Fibroblast of lung (primary cell): ENCODE results near the gene TTF1.

Source experiments
- CTCF ChIP-seq, 2 donors: IDR thresholded peaks in 1 of 2; conservative IDR thresholded peaks in 1 of 2; 1 replicate in 1 of 2; 2 replicates in 1 of 2; pipeline ENCODE4 v1.5.1; 2011 to 2012; ENCODE audit warnings: low read length in 2 of 2, control low read depth in 1 of 2, inconsistent platforms in 1 of 2, low read depth in 1 of 2, mild to moderate bottlenecking in 1 of 2
- EZH2 ChIP-seq: IDR thresholded peaks from 2 replicates; pipeline ENCODE4 v1.5.1; 2012; ENCODE audit warnings: low read length, control low read depth, mild to moderate bottlenecking; ENCODE audit errors: missing control alignments

DNA sequence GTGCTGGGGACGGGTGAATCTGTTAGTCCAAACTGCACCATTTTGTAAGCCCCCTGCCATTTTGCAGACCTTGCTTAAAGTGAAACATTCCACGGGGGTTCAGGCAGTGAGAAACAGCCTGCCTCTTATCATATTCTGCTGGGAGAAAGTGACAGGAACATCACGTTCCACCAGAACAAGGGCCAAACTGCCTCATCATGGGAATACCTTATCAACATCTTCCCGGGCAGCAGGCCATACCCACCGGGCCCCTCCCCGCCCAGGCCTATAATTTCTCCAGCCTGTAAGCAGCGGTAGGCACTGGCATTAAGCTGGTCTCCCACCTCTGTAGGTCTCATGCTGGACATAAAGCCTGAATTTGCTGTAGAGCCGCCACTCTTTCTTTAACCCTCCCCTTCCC lies 1.9 kb upstream of the TTF1 start:
- TF ChIP-seq CTCF (conservative IDR thresholded peaks at IDR 0.05 in 1 of 2, IDR thresholded peaks at IDR 0.05 in 1 of 2; ENCODE audit: low read depth in 1 of 2, low read length in 2 of 2) (no peak), EZH2 (no peak)
